GM19043 (cell line): Measurements from ENCODE around the gene UBL5.

Experiments
- ATAC-seq: cut with Tn5 transposase; IDR thresholded peaks from one replicate; pipeline ENCODE4 v1.9.1; 2021; ENCODE audit warnings: low read depth; ENCODE audit not compliant: unreplicated experiment

UBL5 gene

GRCh38 chr19:9848762-9849161 is 21.0 kb downstream of the UBL5 start:
- ATAC-seq: no peak

GRCh38 chr19:9849791-9850190 is 22.1 kb downstream of the UBL5 start:
- no peak for ATAC-seq

- no peak for ATAC-seq
These were observed 22.7 kb downstream of the UBL5 start for GRCh38 chr19:9850235-9850959.

GRCh38 chr19:9854282-9854846 is 26.6 kb downstream of the UBL5 start:
- no peak for ATAC-seq

GRCh38 chr19:9856609-9857008 is 28.9 kb downstream of the UBL5 start:
- ATAC-seq: no peak

- no peak for ATAC-seq
These were observed 29.5 kb downstream of the UBL5 start for GRCh38 chr19:9857076-9857721.

GRCh38 chr19:9857920-9858746 is 30.4 kb downstream of the UBL5 start:
- ATAC-seq: no peak

GRCh38 chr19:9858766-9859165 is 31.0 kb downstream of the UBL5 start:
- ATAC-seq: no peak

- ATAC-seq: no peak
These were observed 32.7 kb downstream of the UBL5 start for GRCh38 chr19:9860407-9860806.

GRCh38 chr19:9861503-9861902 is 33.8 kb downstream of the UBL5 start:
- ATAC-seq: no peak

- no peak for ATAC-seq
These were observed 35.2 kb downstream of the UBL5 start for GRCh38 chr19:9862938-9863337.

GRCh38 chr19:9863759-9864158 is 36.0 kb downstream of the UBL5 start:
- ATAC-seq: no peak

- no peak for ATAC-seq
These were observed 38.2 kb downstream of the UBL5 start for GRCh38 chr19:9865732-9866501.

GRCh38 chr19:9868983-9869617 is 41.4 kb downstream of the UBL5 start:
- no peak for ATAC-seq

GRCh38 chr19:9871626-9872338 is 44.1 kb downstream of the UBL5 start:
- ATAC-seq: no peak

- no peak for ATAC-seq
These were observed 45.0 kb downstream of the UBL5 start for GRCh38 chr19:9872618-9873242.

GRCh38 chr19:9875031-9875627 is 47.4 kb downstream of the UBL5 start:
- ATAC-seq: no peak

GRCh38 chr19:9875796-9876195 is 48.1 kb downstream of the UBL5 start:
- no peak for ATAC-seq
